K562 (cell line): ENCODE data around the gene TTLL11. TPM values are rescaled to one million over a fixed set of nuclear protein-coding genes. Genes with fewer than 3 reads are reported as not detected.

Experiments used
- ATAC-seq: fragments of 200-7000 bp; cut with Tn5 transposase; 3 replicates; pipeline ENCODE4 v1.9.1; 2020; ENCODE audit warnings: moderate library complexity
- BruUV-seq: library from RNA; stranded (reverse); fragments of 400-500 nt; replicated peaks from 2 replicates; lab custom pipeline; 2021; lab: Mats Ljungman, UMichigan
- CTCF ChIA-PET: fragments of 300-600 bp; formaldehyde crosslinking; extraction: SDS; loops from one replicate; lab custom pipeline; 2021; ENCODE audit warnings: low intra/inter-chr PET ratio; lab: Yijun Ruan, JAX
- POLR2A ChIA-PET: fragments of 300-600, 350-650 bp; sonication (Branson Sonifier 250); formaldehyde crosslinking; extraction: SDS; loops from one replicate; lab custom pipeline; 2021; ENCODE audit warnings: antibody characterized with exemption, inconsistent platforms; lab: Yijun Ruan, JAX
- DNase-seq, 4 experiments: peaks; one replicate each; pipeline versions ENCODE4 v3.0.0 to v3.0.0-alpha.2; 2011 to 2018; ENCODE audit warnings: low spot score in 3 of 4, mixed read lengths in 3 of 4; ENCODE audit errors: extremely low read depth in 1 of 4
- FAIRE-seq: peaks from 2 replicates; lab custom pipeline; 2011; peaks lifted over from hg19 to GRCh38; lab: Jason Lieb, UNC
- H2AFZ ChIP-seq: 2 replicates; pipeline ENCODE4 v1.6.0; 2011; ENCODE audit warnings: low read depth, low read length, control low read depth, inconsistent platforms
- H3K27ac ChIP-seq: fragments of 200-600 bp; 3 replicates; pipeline ENCODE4 v1.8.0; 2011; ENCODE audit warnings: low read depth, mild to moderate bottlenecking, control low read depth, inconsistent platforms, low read length, moderate library complexity, mixed read lengths; ENCODE audit errors: extremely low read depth
- H3K27me3 ChIP-seq, 2 experiments: fragments of 300-600 bp in 1 of 2; 2 replicates in 1 of 2; 3 replicates in 1 of 2; pipeline versions ENCODE4 v1.6.0 to v1.8.0; 2011; ENCODE audit warnings: inconsistent platforms in 2 of 2, low read length in 2 of 2, mild to moderate bottlenecking in 1 of 2, mixed read lengths in 1 of 2, moderate library complexity in 1 of 2; ENCODE audit not compliant: control insufficient read depth in 2 of 2, insufficient read depth in 2 of 2
- H3K36me3 ChIP-seq: fragments of 300-600 bp; 3 replicates; pipeline ENCODE4 v1.8.0; 2011; ENCODE audit warnings: mild to moderate bottlenecking, low read length, inconsistent platforms; ENCODE audit not compliant: control insufficient read depth, insufficient read depth
- H3K4me1 ChIP-seq, 2 experiments: fragments of 200-600 bp in 1 of 2; replicated peaks in 1 of 2; 2 replicates in 1 of 2; 3 replicates in 1 of 2; pipeline versions ENCODE4 v1.5.1 to v1.8.0; 2011; ENCODE audit warnings: inconsistent platforms in 2 of 2, low read length in 2 of 2, mild to moderate bottlenecking in 1 of 2, mixed read lengths in 1 of 2, moderate library complexity in 1 of 2; ENCODE audit not compliant: control insufficient read depth in 2 of 2, insufficient read depth in 2 of 2
- H3K4me2 ChIP-seq: 2 replicates; pipeline ENCODE4 v1.6.1; 2011; ENCODE audit warnings: low read length, control low read depth, inconsistent platforms, mixed read lengths; ENCODE audit not compliant: insufficient read depth
- H3K4me3 ChIP-seq: fragments of 200-600 bp; sonication (generic), shearing (Covaris generic); 2 replicates; pipeline ENCODE4 v1.5.1; 2016; ENCODE audit warnings: control low read depth, inconsistent platforms
- H3K79me2 ChIP-seq: fragments of 200-600 bp; 3 replicates; pipeline ENCODE4 v1.8.0; 2011; ENCODE audit warnings: low read length, inconsistent platforms; ENCODE audit not compliant: control insufficient read depth, insufficient read depth
- H3K9ac ChIP-seq, 2 experiments: 2 replicates each; pipeline versions ENCODE4 v1.6.0 to v1.6.1; 2011; ENCODE audit warnings: low read depth in 2 of 2, low read length in 2 of 2, control low read depth in 1 of 2, inconsistent platforms in 1 of 2, mild to moderate bottlenecking in 1 of 2, mixed read lengths in 1 of 2; ENCODE audit not compliant: insufficient read depth in 1 of 2
- H3K9me1 ChIP-seq: one replicate; pipeline ENCODE4 v1.6.0; 2011; ENCODE audit warnings: inconsistent platforms, mild to moderate bottlenecking, low read length, moderate library complexity; ENCODE audit not compliant: control insufficient read depth, insufficient read depth
- H3K9me3 ChIP-seq: replicated peaks from 2 replicates; pipeline ENCODE4 v1.5.1; 2011; ENCODE audit warnings: low read depth, low read length, inconsistent platforms; ENCODE audit not compliant: control insufficient read depth, insufficient read depth
- H4K20me1 ChIP-seq: replicated peaks from 2 replicates; pipeline ENCODE4 v1.6.1; 2011; ENCODE audit warnings: low read length, inconsistent platforms, mixed read lengths; ENCODE audit not compliant: control insufficient read depth, insufficient read depth
- ADNP ChIP-seq: fragments of 200-800 bp; sonication (Bioruptor generic); IDR thresholded peaks from 2 replicates; pipeline ENCODE4 v1.6.1; 2016; ENCODE audit warnings: missing genetic modification characterization, missing compliant biosample characterization
- BCOR ChIP-seq: fragments of 450-650 bp; IDR thresholded peaks from 2 replicates; pipeline ENCODE4 v1.6.1; 2016
- ETS1 ChIP-seq: conservative IDR thresholded peaks from 2 replicates; pipeline ENCODE4 v1.6.1; 2011; ENCODE audit warnings: low read depth, mild to moderate bottlenecking, low read length; ENCODE audit not compliant: control insufficient read depth
- HDAC2 ChIP-seq: fragments of 450-650 bp; IDR thresholded peaks from 2 replicates; pipeline ENCODE4 v1.6.1; 2016; ENCODE audit warnings: mild to moderate bottlenecking
- KDM1A ChIP-seq, 2 experiments: fragments of 450-650 bp; IDR thresholded peaks; 2 replicates each; pipeline ENCODE4 v1.6.1; 2016; ENCODE audit warnings: mild to moderate bottlenecking in 2 of 2
- LEF1 ChIP-seq: fragments of 450-650 bp; IDR thresholded peaks from 2 replicates; pipeline ENCODE4 v1.6.1; 2016; ENCODE audit warnings: mild to moderate bottlenecking
- MAX ChIP-seq: sonication (generic); formaldehyde crosslinking; IDR thresholded peaks from 2 replicates; pipeline ENCODE4 v1.9.0; 2022; ENCODE audit warnings: mild to moderate bottlenecking, missing genetic modification reagents
- POLR2B ChIP-seq: fragments of 450-650 bp; IDR thresholded peaks from 2 replicates; pipeline ENCODE4 v1.6.1; 2018; ENCODE audit warnings: low read depth; ENCODE audit not compliant: partially characterized antibody
- RBM25 ChIP-seq: fragments of 200-400 bp; formaldehyde crosslinking; IDR thresholded peaks from 2 replicates; pipeline ENCODE4 v1.6.1; 2018; ENCODE audit warnings: low read length, low read depth, moderate library complexity; ENCODE audit not compliant: severe bottlenecking
- ZKSCAN8 ChIP-seq: fragments of 200-800 bp; sonication (Bioruptor generic); IDR thresholded peaks from 2 replicates; pipeline ENCODE4 v1.6.1; 2016; ENCODE audit warnings: missing genetic modification characterization, missing compliant biosample characterization
- ZNF830 ChIP-seq: fragments of 250-450 bp; sonication (Bioruptor Pico); IDR thresholded peaks from 2 replicates; pipeline ENCODE4 v1.5.0; 2021; ENCODE audit warnings: mild to moderate bottlenecking
- WGBS: fragments of 100-300 bp; shearing (Covaris generic); methylation state at CpG from one replicate; pipeline ENCODE4 v1.1.6; 2016; ENCODE audit warnings: low coverage, mixed read lengths; ENCODE audit not compliant: insufficient coverage; ENCODE audit errors: missing lambda C conversion rate; 5-methylcytosine and 5-hydroxymethylcytosine counted together
- in situ Hi-C: fragments of 300-500 bp; cut with MboI; formaldehyde crosslinking; loops from 4 replicates; pipeline ENCODE4 v1.15.0; 2018; ENCODE audit warnings: inconsistent platforms, mixed read lengths
- intact Hi-C: fragments of 100-400 bp; cut with micrococcal nuclease; formaldehyde crosslinking; loops from 2 replicates; pipeline ENCODE4 v1.14.2; 2022
- polyA plus RNA-seq, 8 experiments: library from polyadenylated mRNA; depleted of rRNA in 4 of 8; stranded (reverse) in 5 of 8; unstranded in 3 of 8; fragments of >200 nt; fragmentation: Nextera tagmentation in 2 of 8; fragmentation: Illumina TruSeq in 1 of 8; extraction: Ambion mirVana in 2 of 8; extraction: Trizol in 1 of 8; gene quantifications; 2 replicates each; pipeline versions ENCODE4 v1.2.1 to v1.2.3, GENCODE V29; 2011 to 2014; ENCODE audit warnings: inconsistent platforms in 1 of 8, missing spikeins in 1 of 8
- total RNA-seq, 7 experiments: library from RNA; depleted of rRNA in 6 of 7; stranded (reverse); fragments of >200 nt in 6 of 7; fragmentation: Illumina TruSeq in 2 of 7; extraction: Trizol in 2 of 7; gene quantifications; 2 replicates each; pipeline versions ENCODE4 v1.2.1 to v1.2.3, GENCODE V29; 2011 to 2021; ENCODE audit warnings: low replicate concordance in 1 of 7

Gene TTLL11
- total and polyA plus RNA-seq, 9 of the 15 experiments (the other 6 are each of a cell fraction or from before 2014, with no cell fraction given), result 0.83 to 4.4 (median 2.7) TPM

- Histone ChIP-seq H3K4me3 (no peak overlapping the region), H3K27me3 (no peaks in the 10 kb centered on the region), H3K4me1 (peaks cover 0 to 4% of the 10 kb centered on the region in 2 experiments; a peak in 1 of 5 replicates), H3K36me3 (no peaks in the 10 kb centered on the region), H3K9ac (no peak overlapping the region), H3K4me2 (no peak overlapping the region), H3K27ac (no peak overlapping the region), H3K79me2 (no peaks in the 10 kb centered on the region), H3K9me3 (no peaks in the 10 kb centered on the region), H3K9me1 (no peaks in the 10 kb centered on the region), H2AFZ (no peak overlapping the region), H4K20me1 (no peaks in the 10 kb centered on the region)
- WGBS, result 71% methylated on average over 4 of the region's 4 CpGs
- intact Hi-C loops, result no loop called here
- TF ChIP-seq POLR2B, result no peak
- no peak for TF ChIP-seq ZNF830 (CRISPR knock-in tag)
- TF ChIP-seq ADNP (tag), result peak; percentile 77
- no peak for TF ChIP-seq ZKSCAN8 (CRISPR knock-in tag)
- TF ChIP-seq ETS1, result no peak
- peak; percentile 41 to 42; a peak in 3 of 4 replicates for TF ChIP-seq KDM1A (IDR thresholded peaks at IDR 0.05)
- TF ChIP-seq RBM25, result peak; percentile 91
- TF ChIP-seq LEF1, result no peak
- TF ChIP-seq HDAC2, result peak; percentile 33; the same call in 1 of the 2 replicates
- TF ChIP-seq BCOR, result peak; percentile 86; the same call in 1 of the 2 replicates
- no peak for TF ChIP-seq MAX (CRISPR knock-in tag)
- DNase-seq (no peak), FAIRE-seq (no peak), ATAC-seq (no peak)
- ChIA-PET POLR2A (interaction anchor here (0.6 to 0.7 kb wide), 3 partner anchors 42 to 371 kb away, joined by 3 read pairs; no protein-coding TSS in a partner anchor), CTCF (no interaction called here)
- BruUV-seq, result no TSS peak
- in situ Hi-C loops, result no loop called here
These were observed 62.8 kb downstream of the TTLL11 start for GRCh38 chr9:122030357-122030756.
